Right lobe of liver (tissue), 6 donors: ENCODE results near the gene STX1B. TPM values are rescaled to one million over a fixed set of nuclear protein-coding genes. Genes with fewer than 3 reads are reported as not detected.

ENCODE experiments used
- ATAC-seq, 4 donors: fragments of 200-7000 bp; cut with Tn5 transposase; one replicate each; pipeline ENCODE4 v1.9.1; 2020; ENCODE audit warnings: mild to moderate bottlenecking in 4 of 4, moderate library complexity in 4 of 4
- DNase-seq, 3 donors: peaks; one replicate each; pipeline ENCODE4 v3.0.0-alpha.2; 2020
- H3K27ac ChIP-seq, 3 donors: fragments of 200-600 bp; one replicate each; pipeline ENCODE4 v1.8.0; 2022
- H3K27me3 ChIP-seq, 2 donors: fragments of 200-600 bp; one replicate each; pipeline ENCODE4 v1.8.0; 2022
- H3K36me3 ChIP-seq, 4 donors: fragments of 200-600 bp; sonication (generic) in 1 of 4; one replicate each; pipeline versions ENCODE4 v1.5.1 to v1.8.0; 2017 to 2022; ENCODE audit warnings: control low read depth in 1 of 4
- H3K4me1 ChIP-seq, 4 donors: fragments of 200-600 bp; sonication (generic) in 1 of 4; one replicate each; pipeline versions ENCODE4 v1.5.1 to v1.8.0; 2017 to 2022; ENCODE audit warnings: control low read depth in 1 of 4
- H3K4me3 ChIP-seq, 3 donors: fragments of 200-600 bp; one replicate each; pipeline ENCODE4 v1.8.0; 2022
- H3K9me3 ChIP-seq, 4 donors: fragments of 200-600 bp; sonication (generic) in 1 of 4; one replicate each; pipeline versions ENCODE4 v1.5.1 to v1.8.0; 2017 to 2022; ENCODE audit warnings: control low read depth in 1 of 4
- CTCF ChIP-seq, 4 donors: fragments of 200-600 bp in 3 of 4; fragments of 450-650 bp in 1 of 4; IDR thresholded peaks; one replicate each; pipeline versions ENCODE4 v1.5.1 to v1.8.0; 2016 to 2022; ENCODE audit warnings: antibody characterized with exemption in 4 of 4, mild to moderate bottlenecking in 2 of 4
- POLR2A ChIP-seq: fragments of 450-650 bp; IDR thresholded peaks from one replicate; pipeline ENCODE4 v1.6.1; 2017; ENCODE audit warnings: antibody characterized with exemption, mild to moderate bottlenecking
- WGBS: methylation state at CpG from one replicate; pipeline ENCODE4 v1.1.6; 2018; ENCODE audit warnings: low coverage, low lambda C conversion rate; ENCODE audit not compliant: insufficient coverage; ENCODE audit errors: missing lambda C conversion rate; 5-methylcytosine and 5-hydroxymethylcytosine counted together
- intact Hi-C, 2 donors: fragments of 100-400 bp; cut with DNase I; formaldehyde crosslinking; loops; one replicate each; pipeline versions ENCODE4 v1.11.2 to v1.14.1; 2022
- total RNA-seq, 6 experiments: library from RNA; depleted of rRNA in 2 of 6; stranded (reverse); fragments of >200 nt in 2 of 6; fragmentation: NEBNext Ultra II Directional in 3 of 6; extraction: Animal tissue kit (Norgen Biotek cat#: 25700) in 3 of 6; gene quantifications; one replicate each; pipeline versions ENCODE4 v1.1.0 to v1.2.4, GENCODE V29; 2016 to 2023
- donor health status: DM: no; HTN: yes; CAD: no.
- donor health status: DM: no; HTN: no; CAD: no.
- donor health status: DM: no; HTN: no; CAD: no.
- donor health status: DM: no; HTN: yes; CAD: no.
- donor health status: DM: no; HTN: yes; CAD: no.

The STX1B gene
- total RNA-seq, 6 experiments from 2014 or later: 0.61 to 4.5 (median 2.6) TPM

GRCh38 chr16:31009894-31010584 is 399 bp downstream of the STX1B start:
- ATAC-seq (no peak), DNase-seq (no peak)
- TF ChIP-seq CTCF (IDR thresholded peaks at IDR 0.05): no peak
- no peak for TF ChIP-seq POLR2A
- Histone ChIP-seq H3K9me3 (no peaks in the 10 kb centered on the region), H3K4me1 (no peaks in the 10 kb centered on the region), H3K36me3 (no peaks in the 10 kb centered on the region), H3K4me3 (no peak overlapping the region), H3K27ac (no peak overlapping the region), H3K27me3 (no peaks in the 10 kb centered on the region)
- 19% methylated on average over 18 of the region's 36 CpGs for WGBS
- intact Hi-C loops: no loop called here

GRCh38 chr16:31009120-31009519 is 1.3 kb downstream of the STX1B start:
- intact Hi-C loops: no loop called here
- Histone ChIP-seq H3K9me3 (no peaks in the 10 kb centered on the region), H3K36me3 (no peaks in the 10 kb centered on the region), H3K4me1 (no peaks in the 10 kb centered on the region), H3K27me3 (no peaks in the 10 kb centered on the region), H3K27ac (no peak overlapping the region), H3K4me3 (no peak overlapping the region)
- ATAC-seq: no peak
- 54% methylated on average over 2 of the region's 7 CpGs for WGBS
- no peak for TF ChIP-seq CTCF (IDR thresholded peaks at IDR 0.05)
- no peak for TF ChIP-seq POLR2A
- DNase-seq: no peak

- no peak for ATAC-seq
- no peaks in the 10 kb centered on the region for H3K36me3 ChIP-seq
- H3K9me3 ChIP-seq: no peaks in the 10 kb centered on the region
- no peak overlapping the region for H3K4me3 ChIP-seq
- H3K4me1 ChIP-seq: no peaks in the 10 kb centered on the region
- no peak for DNase-seq
- no peak overlapping the region for H3K27ac ChIP-seq
- TF ChIP-seq POLR2A (no peak), CTCF (IDR thresholded peaks at IDR 0.05) (no peak)
- intact Hi-C loops: no loop called here
- no peaks in the 10 kb centered on the region for H3K27me3 ChIP-seq
- WGBS: 82% methylated on average over 5 of the region's 5 CpGs
These were observed 1.9 kb downstream of the STX1B start for GRCh38 chr16:31008551-31008950.

- H3K4me1 ChIP-seq: no peaks in the 10 kb centered on the region
These were observed 2.3 kb downstream of the STX1B start for GRCh38 chr16:31008149-31008548.

More at GRCh38 chr16:31008149-31008548, 2.3 kb downstream of the STX1B start:
- H3K36me3 ChIP-seq: no peaks in the 10 kb centered on the region
- no peak overlapping the region for H3K4me3 ChIP-seq
- intact Hi-C loops: no loop called here
- no peak for TF ChIP-seq CTCF (IDR thresholded peaks at IDR 0.05)
- TF ChIP-seq POLR2A: no peak
- H3K27ac ChIP-seq: no peak overlapping the region
- 66% methylated on average over 4 of the region's 6 CpGs for WGBS
- ATAC-seq (no peak), DNase-seq (no peak)
- no peaks in the 10 kb centered on the region for H3K27me3 ChIP-seq
- H3K9me3 ChIP-seq: no peaks in the 10 kb centered on the region
